ENCODE measurements around the gene SMIM29. TPM values are rescaled to one million over a fixed set of nuclear protein-coding genes. Genes with fewer than 3 reads are reported as not detected.

Gene SMIM29
- total RNA-seq, 1 experiment from 2014 or later: 53.3 TPM

Other genes with a start within 250 kb of the SMIM29 start
- 0.06 TPM in 1 of 2 replicates, not detected in the other for gene GRM4, start 102.9 kb downstream of the SMIM29 start, total RNA-seq (2014; rRNA removed; shearing (Covaris generic))
- 489 and 504 TPM in 2 replicates for gene HMGA1, start 12.1 kb downstream of the SMIM29 start, total RNA-seq (2014; rRNA removed; shearing (Covaris generic))
- 35.1 and 35.4 TPM in 2 replicates for gene NUDT3, start 143.7 kb upstream of the SMIM29 start, total RNA-seq (2014; rRNA removed; shearing (Covaris generic))
- 5,860 and 6,506 TPM in 2 replicates for gene RPS10, start 177.1 kb upstream of the SMIM29 start, total RNA-seq (2014; rRNA removed; shearing (Covaris generic))
- gene PACSIN1, start 217.1 kb upstream of the SMIM29 start, total RNA-seq (2014; rRNA removed; shearing (Covaris generic)): not detected in 2 replicates

Data from Daoy (cell line).